Small intestine (tissue), 7 donors: ENCODE measurements around the gene IL5RA. TPM values are rescaled to one million over a fixed set of nuclear protein-coding genes. Genes with fewer than 3 reads are reported as not detected.
A peak's percentile ranks its signal among the peaks of the same experiment; 100 is the strongest.

ENCODE experiments used
- DNase-seq, 2 donors: peaks; one replicate each; pipeline versions ENCODE4 v3.0.0 to v3.0.0-alpha.2; 2013
- FAIRE-seq: peaks from 2 replicates; lab custom pipeline; 2012; peaks lifted over from hg19 to GRCh38; lab: Jason Lieb, UNC
- H3K27ac ChIP-seq, 3 donors: one replicate each; pipeline ENCODE4 v1.5.1; 2013; ENCODE audit warnings: low read length in 2 of 3, mild to moderate bottlenecking in 2 of 3, control low read depth in 1 of 3, inconsistent platforms in 1 of 3, low read depth in 1 of 3, moderate library complexity in 1 of 3
- H3K27me3 ChIP-seq, 3 donors: one replicate each; pipeline ENCODE4 v1.6.1; 2013; ENCODE audit warnings: low read length in 3 of 3, inconsistent platforms in 1 of 3; ENCODE audit not compliant: control insufficient read depth in 3 of 3, insufficient read depth in 3 of 3
- H3K36me3 ChIP-seq, 3 donors: one replicate each; pipeline ENCODE4 v1.6.1; 2013; ENCODE audit warnings: low read length in 3 of 3, inconsistent platforms in 1 of 3, low read depth in 1 of 3, mild to moderate bottlenecking in 1 of 3, moderate library complexity in 1 of 3; ENCODE audit not compliant: control insufficient read depth in 3 of 3, insufficient read depth in 2 of 3
- H3K4me1 ChIP-seq, 3 donors: one replicate each; pipeline ENCODE4 v1.6.1; 2013; ENCODE audit warnings: low read length in 2 of 3, inconsistent platforms in 1 of 3, low read depth in 1 of 3, mild to moderate bottlenecking in 1 of 3, moderate library complexity in 1 of 3; ENCODE audit not compliant: control insufficient read depth in 3 of 3, insufficient read depth in 2 of 3
- H3K4me3 ChIP-seq, 3 donors: one replicate each; pipeline ENCODE4 v1.5.1; 2013; ENCODE audit warnings: low read length in 3 of 3, control low read depth in 1 of 3, inconsistent platforms in 1 of 3, low read depth in 1 of 3, mild to moderate bottlenecking in 1 of 3, moderate library complexity in 1 of 3
- H3K9me3 ChIP-seq, 2 donors: one replicate each; pipeline ENCODE4 v1.6.1; 2013; ENCODE audit warnings: low read depth in 1 of 2, low read length in 1 of 2; ENCODE audit not compliant: control insufficient read depth in 2 of 2, insufficient read depth in 1 of 2
- WGBS, 3 donors: extraction: QIAGEN DNeasy Blood & Tissue Kit; methylation state at CpG; one replicate each; pipeline ENCODE4 v1.1.7; 2013; 5-methylcytosine and 5-hydroxymethylcytosine counted together
- polyA plus RNA-seq, 4 donors: library from polyadenylated mRNA; stranded (reverse) in 3 of 4; unstranded in 1 of 4; fragments of 200-250 nt in 3 of 4; fragments of 120-200 nt in 1 of 4; gene quantifications; one replicate each; pipeline versions ENCODE4 v1.2.1 to v1.2.3, GENCODE V29; 2013
- donor health status: healthy with polysubstance abuse.
- donor health status: control.
- donor health status: control.
- donor health status: Bipolar disorder and iron deficiency.
- donor health status: healthy.

Gene IL5RA
- polyA plus RNA-seq, 4 donors = 0.09 to 0.81 (median 0.15) TPM; not detected in 1

DNA sequence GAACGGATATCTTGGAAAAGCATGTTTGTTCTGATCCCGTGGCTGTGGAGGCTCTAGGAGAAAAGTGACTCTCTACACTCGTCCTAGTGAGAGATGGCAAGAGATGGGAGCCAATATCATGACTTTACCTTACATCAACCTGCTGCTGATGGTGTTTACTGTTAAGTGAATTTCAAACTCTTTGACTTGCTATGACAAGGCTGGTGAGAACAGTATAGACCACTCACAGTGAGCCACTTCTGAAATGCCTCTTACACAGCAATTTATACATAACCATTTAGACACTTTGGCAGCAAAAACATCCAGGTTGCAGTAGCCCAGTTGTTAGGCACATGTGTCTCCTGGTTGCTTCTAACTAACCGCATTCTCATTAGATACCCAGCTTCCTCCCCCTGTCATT is 43.3 kb downstream of the IL5RA start:
- Histone ChIP-seq H3K4me1 (no peaks in the 10 kb centered on the region), H3K27me3 (no peaks in the 10 kb centered on the region), H3K27ac (no peak overlapping the region), H3K4me3 (no peak overlapping the region), H3K36me3 (no peaks in the 10 kb centered on the region), H3K9me3 (no peaks in the 10 kb centered on the region)
- WGBS, 3 donors = 79 to 85% (median 84%) methylated on average over 4 of the region's 4 CpGs
- DNase-seq = no peak
- no peak for FAIRE-seq

- FAIRE-seq (no peak), DNase-seq (no peak)
- H3K36me3 ChIP-seq = no peaks in the 10 kb centered on the region
- H3K4me1 ChIP-seq = no peaks in the 10 kb centered on the region
- H3K27me3 ChIP-seq = no peaks in the 10 kb centered on the region
- no peak overlapping the region for H3K27ac ChIP-seq
- 20 to 34% (median 24%) methylated on average over 2 of the region's 2 CpGs for WGBS, 3 donors
- H3K4me3 ChIP-seq = no peak overlapping the region
- no peaks in the 10 kb centered on the region for H3K9me3 ChIP-seq
Observed at GRCh38 chr3:3066378-3066777, 43.8 kb downstream of the IL5RA start.

DNA sequence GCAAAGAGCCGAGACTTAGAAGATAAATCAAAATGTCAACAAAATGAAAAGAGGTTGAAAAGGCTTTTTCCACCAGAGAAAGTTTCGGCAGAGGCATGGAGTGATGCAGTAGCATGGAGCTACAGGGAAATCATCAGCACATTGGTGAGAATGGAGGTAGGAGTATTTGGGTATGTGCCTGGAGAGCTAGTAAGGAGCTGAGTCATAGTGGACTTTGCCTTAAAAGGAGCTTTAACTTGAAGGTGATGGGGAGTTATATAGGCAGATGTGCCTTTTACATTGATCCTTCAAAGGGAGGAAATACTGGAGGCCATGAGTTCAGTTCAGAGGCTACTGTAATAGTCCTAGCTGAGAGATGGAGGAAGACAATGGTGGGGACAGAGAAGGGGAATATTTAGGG is 44.3 kb downstream of the IL5RA start:
- FAIRE-seq = no peak
- WGBS, 3 donors = 61 to 93% (median 84%) methylated on average over 2 of the region's 2 CpGs
- DNase-seq = peak in 1 of 2 donors; percentile 26
- Histone ChIP-seq H3K27me3 (no peaks in the 10 kb centered on the region), H3K9me3 (no peaks in the 10 kb centered on the region), H3K4me3 (no peak overlapping the region), H3K4me1 (no peaks in the 10 kb centered on the region), H3K27ac (no peak overlapping the region), H3K36me3 (no peaks in the 10 kb centered on the region)

DNA sequence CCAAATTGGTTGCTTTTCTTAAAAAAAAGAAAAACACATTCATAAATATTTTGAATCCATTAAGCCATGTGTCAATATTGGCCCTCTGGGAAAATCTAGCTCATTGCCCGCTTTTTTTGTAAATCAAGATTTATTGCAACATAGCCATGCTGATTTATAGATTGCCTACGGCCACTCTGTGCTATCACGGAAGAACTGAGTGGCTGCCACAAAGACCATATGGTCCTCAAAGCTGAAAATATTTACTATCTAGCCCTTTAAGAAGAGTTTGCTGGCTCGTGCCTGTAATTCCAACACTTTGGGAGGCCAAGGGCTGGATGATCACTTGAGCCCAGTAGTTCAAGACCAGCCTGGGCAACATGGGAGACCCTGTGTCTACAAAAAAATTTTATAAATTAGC is 45.9 kb downstream of the IL5RA start:
- Histone ChIP-seq H3K27ac (no peak overlapping the region), H3K4me1 (no peaks in the 10 kb centered on the region), H3K36me3 (no peaks in the 10 kb centered on the region), H3K4me3 (no peak overlapping the region), H3K9me3 (no peaks in the 10 kb centered on the region), H3K27me3 (no peaks in the 10 kb centered on the region)
- FAIRE-seq (no peak), DNase-seq (no peak)
- WGBS, 3 donors = 62 to 67% (median 64%) methylated on average over 4 of the region's 4 CpGs

DNA sequence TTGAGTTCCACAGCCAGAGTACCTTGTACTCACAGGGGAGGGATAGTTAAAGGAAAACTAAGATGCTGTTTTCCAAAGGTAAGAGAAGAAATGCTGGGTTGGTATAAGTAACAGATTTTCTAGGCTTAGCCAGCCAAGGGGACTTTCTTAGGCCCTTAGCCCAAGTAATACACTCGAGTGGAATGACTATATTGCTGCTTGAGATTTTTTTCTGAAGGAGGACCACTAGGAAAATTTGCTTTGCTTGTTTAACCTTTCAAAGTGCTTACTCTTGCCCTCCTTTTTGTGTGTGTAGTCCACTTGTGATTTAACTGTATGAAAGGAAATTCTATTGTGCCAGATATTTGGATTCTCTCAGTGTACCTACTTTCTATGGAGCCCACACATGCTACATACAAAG is 50.5 kb downstream of the IL5RA start:
- FAIRE-seq = no peak
- no peaks in the 10 kb centered on the region for H3K27me3 ChIP-seq
- H3K36me3 ChIP-seq = no peaks in the 10 kb centered on the region
- no peak overlapping the region for H3K27ac ChIP-seq
- 40 to 65% (median 50%) methylated on average over 1 of the region's 1 CpG for WGBS, 3 donors
- H3K4me3 ChIP-seq = no peak overlapping the region
- no peaks in the 10 kb centered on the region for H3K9me3 ChIP-seq
- no peaks in the 10 kb centered on the region for H3K4me1 ChIP-seq
- DNase-seq = no peak

GRCh38 chr3:3053974-3054373 is 56.2 kb downstream of the IL5RA start:
- Histone ChIP-seq H3K27me3 (no peaks in the 10 kb centered on the region), H3K27ac (no peak overlapping the region), H3K4me3 (no peak overlapping the region), H3K4me1 (no peaks in the 10 kb centered on the region), H3K9me3 (no peaks in the 10 kb centered on the region), H3K36me3 (no peaks in the 10 kb centered on the region)
- 18 to 56% (median 30%) methylated on average over 4 of the region's 4 CpGs for WGBS, 3 donors
- DNase-seq = no peak
- FAIRE-seq = no peak

DNA sequence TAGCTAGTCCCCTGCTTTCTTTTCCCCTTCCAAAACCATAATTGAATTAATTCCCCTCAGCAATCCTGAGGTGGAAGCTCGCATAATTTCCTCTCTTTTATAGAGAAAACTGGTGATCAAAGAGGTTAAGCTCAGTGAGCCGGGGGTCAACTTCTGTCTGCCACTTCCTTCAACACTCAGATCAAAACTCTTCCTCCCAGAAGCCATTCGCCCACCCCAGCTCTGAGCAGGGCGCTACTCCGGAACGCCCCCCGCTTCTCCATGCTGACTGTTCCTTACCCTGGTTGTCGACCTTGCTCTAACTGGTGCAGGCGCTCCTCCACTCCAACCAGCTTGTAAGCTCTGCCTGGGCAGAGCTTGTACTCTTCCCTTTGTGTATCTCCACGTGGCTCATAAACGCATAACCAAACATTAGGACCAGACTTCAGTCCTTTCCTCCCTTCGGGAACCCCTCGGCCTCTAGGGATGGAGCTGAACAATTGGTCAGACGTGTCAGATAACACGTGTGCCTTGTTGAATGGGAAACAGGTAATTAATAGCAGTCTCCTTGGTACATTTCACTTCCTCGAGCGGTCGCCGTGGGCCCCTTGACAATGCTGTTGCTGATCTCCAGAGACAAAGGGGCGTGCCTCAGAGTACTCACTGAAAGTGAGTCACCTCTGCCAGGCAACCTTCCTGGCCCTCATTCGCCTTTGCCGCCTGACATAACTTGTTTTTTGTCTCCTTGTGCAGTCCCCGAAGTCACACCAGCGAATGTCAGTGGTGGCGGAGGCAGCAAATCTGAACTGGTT is 71.8 kb downstream of the IL5RA start:
- no peaks in the 10 kb centered on the region for H3K4me1 ChIP-seq
- no peaks in the 10 kb centered on the region for H3K9me3 ChIP-seq
- WGBS, 3 donors = 63 to 75% (median 67%) methylated on average over 25 of the region's 25 CpGs
- H3K27ac ChIP-seq = no peak overlapping the region
- FAIRE-seq (no peak), DNase-seq (no peak)
- no peak overlapping the region for H3K4me3 ChIP-seq
- no peaks in the 10 kb centered on the region for H3K27me3 ChIP-seq
- H3K36me3 ChIP-seq = no peaks in the 10 kb centered on the region

GRCh38 chr3:3037156-3037555 is 73.0 kb downstream of the IL5RA start:
- FAIRE-seq (no peak), DNase-seq (no peak)
- no peaks in the 10 kb centered on the region for H3K4me1 ChIP-seq
- no peaks in the 10 kb centered on the region for H3K27me3 ChIP-seq
- H3K4me3 ChIP-seq = no peak overlapping the region
- H3K36me3 ChIP-seq = no peaks in the 10 kb centered on the region
- no peak overlapping the region for H3K27ac ChIP-seq
- WGBS, 3 donors = 87 to 89% (median 87%) methylated on average over 13 of the region's 13 CpGs
- H3K9me3 ChIP-seq = no peaks in the 10 kb centered on the region

GRCh38 chr3:3031326-3031725 is 78.8 kb downstream of the IL5RA start:
- Histone ChIP-seq H3K27ac (no peak overlapping the region), H3K4me3 (no peak overlapping the region), H3K27me3 (no peaks in the 10 kb centered on the region), H3K4me1 (no peaks in the 10 kb centered on the region), H3K36me3 (no peaks in the 10 kb centered on the region), H3K9me3 (no peaks in the 10 kb centered on the region)
- FAIRE-seq = no peak
- no peak for DNase-seq
- WGBS, 3 donors = 65 to 84% (median 83%) methylated on average over 4 of the region's 4 CpGs
